Panc1 (cell line): ENCODE measurements around the gene ALPK3. TPM values are rescaled to one million over a fixed set of nuclear protein-coding genes. Genes with fewer than 3 reads are reported as not detected.

Experiments used
- ATAC-seq: fragments of 200-7000 bp; cut with Tn5 transposase; 2 replicates; pipeline ENCODE4 v1.9.1; 2020; ENCODE audit warnings: mild to moderate bottlenecking, moderate library complexity
- BruUV-seq: library from RNA; stranded (reverse); fragments of 400-500 nt; replicated peaks from 2 replicates; lab custom pipeline; 2021; lab: Mats Ljungman, UMichigan
- CTCF ChIA-PET: fragments of 300-600 bp; sonication (Branson Sonifier 250); formaldehyde crosslinking; loops from one replicate; lab custom pipeline; 2022; ENCODE audit warnings: antibody characterized with exemption; lab: Charles Lee
- POLR2A ChIA-PET: fragments of 300-600 bp; sonication (Branson Sonifier 250); formaldehyde crosslinking; loops from one replicate; lab custom pipeline; 2022; ENCODE audit warnings: antibody characterized with exemption; lab: Charles Lee
- DNase-seq: peaks from one replicate; pipeline ENCODE4 v3.0.0-alpha.2; 2010; ENCODE audit warnings: low read depth, low spot score
- H3K27ac ChIP-seq: 2 replicates; pipeline ENCODE4 v1.5.1; 2011; ENCODE audit warnings: mild to moderate bottlenecking, low read length, inconsistent platforms
- H3K27me3 ChIP-seq: fragments of 200-500 bp; sonication (Bioruptor generic); 2 replicates; pipeline ENCODE4 v1.6.0; 2014; ENCODE audit warnings: low read length, inconsistent platforms; ENCODE audit not compliant: control insufficient read depth, insufficient read depth
- H3K36me3 ChIP-seq: fragments of 200-500 bp; sonication (Bioruptor generic); 2 replicates; pipeline ENCODE4 v1.5.1; 2014; ENCODE audit warnings: inconsistent platforms, mild to moderate bottlenecking, low read length, moderate library complexity; ENCODE audit not compliant: control insufficient read depth, insufficient read depth
- H3K4me1 ChIP-seq: 2 replicates; pipeline ENCODE4 v1.5.1; 2011; ENCODE audit warnings: inconsistent platforms, mild to moderate bottlenecking, low read length, moderate library complexity; ENCODE audit not compliant: control insufficient read depth, insufficient read depth
- H3K4me3 ChIP-seq, 2 experiments: 2 replicates each; pipeline ENCODE4 v1.5.1; 2011 to 2012; ENCODE audit warnings: low read depth in 2 of 2, low read length in 2 of 2, mild to moderate bottlenecking in 2 of 2, inconsistent platforms in 1 of 2, moderate library complexity in 1 of 2
- H3K9me3 ChIP-seq: fragments of 200-500 bp; sonication (Bioruptor generic); 2 replicates; pipeline ENCODE4 v1.5.1; 2014; ENCODE audit warnings: low read depth, mild to moderate bottlenecking, inconsistent platforms, low read length, moderate library complexity; ENCODE audit not compliant: control insufficient read depth, insufficient read depth
- CTCF ChIP-seq: fragments of 450-650 bp; IDR thresholded peaks from 2 replicates; pipeline ENCODE4 v1.5.1; 2017; ENCODE audit warnings: mild to moderate bottlenecking
- POLR2AphosphoS5 ChIP-seq: IDR thresholded peaks from 2 replicates; pipeline ENCODE4 v1.6.1; 2012; ENCODE audit warnings: mild to moderate bottlenecking, low read depth, low read length, moderate library complexity
- REST ChIP-seq, 2 experiments: IDR thresholded peaks; 2 replicates each; pipeline ENCODE4 v1.6.1; 2011 to 2012; ENCODE audit warnings: low read depth in 2 of 2, control low read depth in 1 of 2, low read length in 1 of 2, mild to moderate bottlenecking in 1 of 2, moderate library complexity in 1 of 2; ENCODE audit not compliant: insufficient read depth in 1 of 2
- SIN3A ChIP-seq: IDR thresholded peaks from 2 replicates; pipeline ENCODE4 v1.6.1; 2012; ENCODE audit warnings: low read depth, mild to moderate bottlenecking, low read length, moderate library complexity, borderline replicate concordance; ENCODE audit not compliant: insufficient read depth
- TCF7L2 ChIP-seq: IDR thresholded peaks from 2 replicates; pipeline ENCODE4 v1.6.1; 2011; ENCODE audit warnings: mild to moderate bottlenecking, low read depth, low read length, inconsistent platforms
- in situ Hi-C: cut with HindIII; loops from 2 replicates; pipeline ENCODE4 v1.10.0; 2016; ENCODE audit warnings: low sequenced_read_pairs, low pct_unique_long_range_greater_than_20kb
- intact Hi-C: fragments of 100-400 bp; cut with micrococcal nuclease; formaldehyde crosslinking; loops from one replicate; pipeline ENCODE4 v1.10.0; 2022; ENCODE audit not compliant: unreplicated experiment
- total RNA-seq: library from RNA; stranded (reverse); gene quantifications from one replicate; pipeline ENCODE4 v1.2.1, GENCODE V29; 2021; ENCODE audit not compliant: unreplicated experiment

ALPK3 gene
- total RNA-seq, 1 experiment from 2014 or later = 1.0 TPM

- no peaks in the 10 kb centered on the region for H3K27me3 ChIP-seq
- intact Hi-C loops = no loop called here
- no peak for DNase-seq
- POLR2A ChIA-PET = no interaction called here
- in situ Hi-C loops = no loop called here
- no peaks in the 10 kb centered on the region for H3K4me1 ChIP-seq
- H3K36me3 ChIP-seq = no peaks in the 10 kb centered on the region
- no peak overlapping the region for H3K4me3 ChIP-seq
- H3K9me3 ChIP-seq = no peaks in the 10 kb centered on the region
- no peak for ATAC-seq
- TF ChIP-seq CTCF (no peak), SIN3A (no peak), TCF7L2 (no peak), POLR2AphosphoS5 (no peak), REST (IDR thresholded peaks at IDR 0.05; ENCODE audit: insufficient read depth in 1 of 2, low read depth in 2 of 2, low read length in 1 of 2) (no peak)
- no peak overlapping the region for H3K27ac ChIP-seq
- BruUV-seq = no TSS peak
- CTCF ChIA-PET = no interaction called here
These were observed 75.7 kb downstream of the ALPK3 start for GRCh38 chr15:84892786-84893307.

GRCh38 chr15:84893607-84894006, 76.5 kb downstream of the ALPK3 start:
- H3K36me3 ChIP-seq = no peaks in the 10 kb centered on the region
- TF ChIP-seq REST (IDR thresholded peaks at IDR 0.05; ENCODE audit: insufficient read depth in 1 of 2, low read depth in 2 of 2, low read length in 1 of 2) (no peak), POLR2AphosphoS5 (no peak), SIN3A (no peak), TCF7L2 (no peak), CTCF (no peak)
- intact Hi-C loops (no loop called here), in situ Hi-C loops (no loop called here)
- H3K4me1 ChIP-seq = no peaks in the 10 kb centered on the region
- no TSS peak for BruUV-seq
- H3K9me3 ChIP-seq = no peaks in the 10 kb centered on the region
- ChIA-PET POLR2A (no interaction called here), CTCF (no interaction called here)
- H3K4me3 ChIP-seq = no peak overlapping the region
- no peak overlapping the region for H3K27ac ChIP-seq
- DNase-seq (no peak), ATAC-seq (no peak)
- H3K27me3 ChIP-seq = no peaks in the 10 kb centered on the region
